CD4-positive, alpha-beta T cell treated with Interferon alpha-2 for 1 hour (primary cell): ENCODE results near the gene THY1.
A peak's percentile ranks its signal among the peaks of the same experiment; 100 is the strongest.
"Not testable (repeated sequence)": the region's sequence is repeated elsewhere in the genome, so short reads cannot be mapped to it uniquely, and the experiment has no call there.

Experiments
- DNase-seq, 2 donors: peaks; one replicate each; pipeline ENCODE4 v3.0.0-alpha.2; 2020 to 2022

Gene THY1

GRCh38 chr11:119417726-119418540 lies 5.0 kb downstream of the THY1 start:
- DNase-seq, result no peak

DNA sequence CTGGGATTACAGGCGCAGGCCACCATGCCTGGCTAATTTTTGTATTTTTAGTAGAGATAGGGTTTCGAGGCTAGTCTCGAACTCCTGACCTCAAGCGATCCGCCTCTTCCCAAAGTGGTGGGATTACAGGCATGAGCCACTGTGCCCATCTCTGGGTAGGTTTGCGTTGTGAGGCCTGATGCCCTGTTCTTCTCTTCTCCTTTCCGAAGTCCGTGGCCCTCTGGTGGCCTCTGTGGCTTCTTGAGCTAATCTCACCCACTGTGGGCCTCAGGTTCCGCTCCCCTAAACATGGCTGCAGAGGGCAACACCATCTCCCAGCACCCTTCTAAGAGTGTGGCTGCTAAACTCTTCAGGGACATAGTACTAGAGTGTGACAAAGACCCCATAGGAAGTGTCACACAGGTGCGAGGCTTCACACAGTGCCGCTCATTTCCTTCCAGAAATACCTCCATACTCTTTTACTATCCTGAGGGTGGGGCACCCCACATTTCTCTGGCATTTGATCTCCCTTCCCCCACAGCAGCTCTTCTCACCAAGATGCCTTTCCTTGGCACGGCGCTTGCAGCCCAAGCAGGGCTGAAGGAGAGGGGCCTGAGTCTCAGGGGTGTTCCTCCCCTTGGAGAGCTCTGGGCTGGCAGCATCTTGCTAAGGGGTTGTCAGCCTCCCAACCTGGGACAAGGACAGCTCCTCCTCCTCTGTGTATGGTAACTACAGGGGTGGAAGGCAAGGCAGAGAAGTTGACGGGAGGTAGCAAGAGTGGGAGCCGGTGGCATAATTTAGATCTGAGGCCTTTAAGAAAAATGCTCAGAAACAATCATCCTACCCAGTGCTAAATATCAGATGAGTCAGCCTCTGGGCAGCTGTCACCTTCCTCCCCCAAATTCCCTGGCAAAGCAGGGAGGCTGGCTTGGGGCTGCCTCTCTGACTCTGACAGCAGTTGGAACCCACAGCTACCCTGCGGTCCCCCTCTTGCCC lies 6.1 kb downstream of the THY1 start:
- DNase-seq, result no peak

DNA sequence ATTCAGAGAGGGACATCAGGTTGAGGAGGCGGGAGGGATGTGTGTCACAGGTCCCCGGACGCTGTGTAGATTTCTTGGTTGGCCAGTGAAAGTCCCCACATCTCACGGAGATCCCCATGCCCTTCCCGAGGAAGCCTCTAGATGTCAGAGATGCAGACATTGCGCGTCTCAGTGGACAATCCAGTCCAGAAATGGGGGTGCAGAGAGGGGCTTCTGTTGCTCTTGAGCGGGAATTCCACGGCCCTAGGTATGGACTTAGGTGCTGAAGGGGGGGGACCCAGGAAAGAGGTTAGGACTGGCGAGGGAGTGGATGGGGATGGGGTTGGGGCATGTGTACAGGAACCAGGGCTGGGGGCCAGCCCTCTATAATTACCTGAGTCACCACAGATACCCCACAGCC lies 7.0 kb downstream of the THY1 start:
- no peak for DNase-seq

DNA sequence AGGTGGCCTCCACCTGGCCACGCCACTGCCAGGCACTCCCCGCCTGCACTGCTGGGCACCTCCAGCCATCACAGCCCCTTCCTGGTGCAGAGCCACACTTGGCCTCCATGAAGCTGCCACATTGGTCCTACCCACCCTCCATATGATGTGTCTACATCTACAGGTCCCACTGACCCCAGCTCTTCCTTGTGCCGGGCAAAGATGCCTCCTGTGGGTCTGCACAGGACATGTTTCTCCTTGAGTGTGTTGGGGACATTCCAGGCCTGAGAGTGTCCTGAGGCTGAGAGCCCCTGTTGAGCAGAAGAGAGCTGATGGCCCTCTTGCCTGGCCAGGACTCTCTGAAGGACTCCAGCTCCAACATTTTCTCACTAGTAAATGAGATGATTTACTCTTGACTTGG lies 7.5 kb downstream of the THY1 start:
- no peak for DNase-seq

GRCh38 chr11:119414734-119415133 lies 8.2 kb downstream of the THY1 start:
- no peak for DNase-seq

GRCh38 chr11:119414321-119414720 lies 8.7 kb downstream of the THY1 start:
- DNase-seq, result no peak

GRCh38 chr11:119412072-119412471 lies 10.9 kb downstream of the THY1 start:
- DNase-seq, result no peak

DNA sequence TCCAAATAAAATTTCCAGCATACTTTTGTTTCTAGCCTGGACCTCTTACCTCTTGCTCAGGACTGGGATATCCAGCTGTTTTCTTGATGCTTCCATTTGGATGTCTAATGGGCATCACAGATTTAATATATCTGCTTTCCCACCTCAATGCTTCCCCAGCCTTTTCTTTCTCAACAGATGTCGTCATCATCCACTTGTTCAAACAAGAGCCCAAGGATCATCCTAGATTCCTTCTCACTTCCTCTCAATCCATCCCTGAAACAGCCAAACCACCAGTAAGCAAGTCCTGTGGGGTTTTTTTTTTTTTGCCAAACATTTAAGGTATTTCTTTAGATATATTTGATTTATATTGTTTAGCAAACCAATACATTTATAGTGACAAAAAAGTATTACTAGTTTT lies 12.5 kb downstream of the THY1 start:
- no peak for DNase-seq

DNA sequence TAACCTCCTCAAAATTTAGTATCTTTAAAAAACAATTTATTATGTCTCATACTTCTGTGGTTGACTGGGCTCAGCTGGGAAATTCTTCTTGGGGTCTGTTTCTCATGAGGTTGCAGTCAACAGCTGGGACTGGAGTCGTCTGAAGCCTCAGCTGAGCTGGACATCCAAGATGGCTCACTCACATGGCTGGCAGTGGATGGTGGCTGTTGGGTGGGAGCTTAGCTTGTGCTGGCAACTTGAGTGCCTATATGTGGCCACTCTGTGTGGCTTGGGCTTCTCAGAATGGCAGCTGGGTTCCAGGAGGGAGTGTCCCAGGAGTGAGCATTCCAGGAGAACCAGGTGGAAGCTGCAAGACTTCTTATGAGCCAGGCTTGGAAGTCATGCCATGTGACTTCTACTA lies 13.2 kb downstream of the THY1 start:
- no peak for DNase-seq

DNA sequence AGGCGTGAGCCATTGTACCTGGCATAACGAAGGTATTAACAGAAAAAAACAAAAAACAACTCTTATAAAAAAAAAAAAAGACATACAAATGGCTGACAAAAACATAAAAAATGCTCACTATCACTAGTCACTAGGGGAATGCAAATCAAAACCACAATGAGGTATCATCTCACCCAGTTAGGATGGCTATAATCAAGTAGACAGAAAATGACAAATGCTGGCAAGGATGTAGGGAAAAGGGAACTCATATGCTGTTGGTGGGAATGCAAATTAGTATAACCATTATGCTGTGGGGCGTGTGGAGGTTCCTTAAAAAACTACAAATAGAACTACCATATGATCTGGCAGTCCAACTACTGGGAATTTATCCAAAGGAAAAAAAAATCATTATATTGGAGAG lies 17.0 kb downstream of the THY1 start:
- DNase-seq, result no peak

DNA sequence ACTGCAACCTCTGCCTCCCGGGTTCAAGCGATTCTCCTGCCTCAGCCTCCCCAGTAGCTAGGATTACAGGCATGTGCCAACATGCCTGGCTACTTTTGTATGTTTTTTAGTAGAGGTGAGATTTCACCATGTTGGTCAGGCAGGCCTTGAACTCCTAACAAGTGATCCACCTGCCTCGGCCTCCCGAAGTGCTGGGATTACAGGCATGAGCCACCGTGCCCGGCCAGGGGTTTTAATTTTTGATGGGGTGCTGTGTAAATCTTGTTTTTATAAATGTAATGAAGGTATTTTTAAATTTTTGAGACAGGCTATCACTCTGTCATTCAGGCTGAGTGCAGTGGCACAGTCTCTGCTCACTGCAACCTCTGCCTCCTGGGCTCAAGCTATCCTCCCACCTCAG lies 17.5 kb downstream of the THY1 start:
- not testable (repeated sequence) for DNase-seq

GRCh38 chr11:119404872-119405271 lies 18.1 kb downstream of the THY1 start:
- no peak for DNase-seq

DNA sequence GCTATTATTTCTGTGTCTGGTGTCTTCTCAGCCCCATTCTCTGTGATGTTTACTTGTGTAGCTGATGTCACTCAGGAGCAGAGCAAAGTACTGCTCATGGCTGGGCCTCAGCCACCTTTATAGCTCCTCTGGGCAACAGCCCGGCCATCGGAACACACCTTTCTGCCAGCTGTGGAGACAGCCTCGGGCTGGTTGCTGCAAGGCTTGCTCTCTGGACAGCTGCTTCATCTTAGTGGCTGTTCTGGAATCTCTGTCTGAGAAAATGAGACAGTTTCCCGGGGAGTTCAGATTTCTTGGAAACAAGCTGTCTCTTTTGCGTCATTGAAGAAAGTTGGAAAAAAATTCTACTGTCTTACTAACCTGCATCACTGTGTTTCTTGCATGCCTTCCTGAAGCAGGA lies 20.0 kb downstream of the THY1 start:
- no peak for DNase-seq

DNA sequence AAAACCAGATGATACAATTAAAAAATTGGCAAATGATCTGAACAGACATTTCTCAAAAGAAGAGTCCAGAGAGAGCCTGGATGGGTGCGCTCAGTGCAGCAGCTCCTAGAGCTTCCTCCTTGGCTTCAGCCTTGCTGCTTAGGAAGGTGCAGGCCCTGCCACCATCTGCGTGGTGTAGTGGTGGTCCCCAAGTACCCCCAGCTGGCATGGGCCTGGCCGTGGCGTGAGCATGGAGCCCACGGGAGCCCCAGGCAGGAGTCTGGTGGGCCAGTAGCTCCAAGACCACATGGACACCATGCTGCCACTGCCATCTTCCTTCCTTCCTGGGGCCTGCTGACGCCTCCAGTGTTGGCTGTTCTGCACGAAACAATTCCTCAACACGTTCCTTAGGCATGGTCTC lies 20.5 kb downstream of the THY1 start:
- DNase-seq, result no peak

GRCh38 chr11:119400860-119401259 lies 22.1 kb downstream of the THY1 start:
- no peak for DNase-seq

DNA sequence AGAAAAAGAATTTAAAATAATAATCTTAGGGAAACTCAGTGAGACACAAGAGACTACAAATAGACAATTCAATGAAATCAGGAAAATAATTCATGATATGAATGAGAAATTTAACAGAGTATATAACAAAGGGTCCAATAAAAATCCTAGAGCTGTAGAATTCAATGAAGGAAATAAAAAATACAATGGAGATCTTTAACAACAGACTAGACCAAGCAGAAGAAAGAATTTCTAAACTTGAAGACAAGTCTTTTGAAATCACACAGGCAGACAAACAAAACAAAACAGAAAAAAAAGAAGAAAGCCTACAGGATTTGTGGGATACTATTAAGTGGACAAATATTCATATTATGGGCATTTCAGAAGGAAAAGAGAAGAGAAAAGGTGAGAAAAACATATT lies 25.2 kb downstream of the THY1 start:
- DNase-seq, result no peak

DNA sequence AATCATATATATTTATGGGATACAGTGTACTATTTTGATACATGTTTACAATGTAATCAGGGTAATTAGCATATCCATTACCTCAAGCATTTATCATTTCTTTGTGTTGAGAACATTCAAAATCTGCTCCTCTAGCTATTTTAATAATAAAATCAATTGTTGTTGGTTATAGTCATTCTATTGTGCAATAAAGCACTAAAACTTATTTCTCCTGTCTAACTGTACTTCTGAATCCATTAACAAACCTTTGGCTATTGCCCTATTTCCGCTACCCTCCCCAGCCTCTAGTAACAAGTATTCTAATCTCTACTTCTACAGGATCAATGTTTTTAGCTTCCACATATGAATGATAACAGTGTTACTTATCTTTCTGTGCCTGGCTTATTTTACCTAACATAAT lies 26.1 kb downstream of the THY1 start:
- no peak for DNase-seq

- DNase-seq, result no peak
These were observed 31.7 kb downstream of the THY1 start for GRCh38 chr11:119391275-119391674.

- DNase-seq, result peak in 1 of 2 donors; percentile 15
These were observed 33.2 kb downstream of the THY1 start for GRCh38 chr11:119389611-119390254.

DNA sequence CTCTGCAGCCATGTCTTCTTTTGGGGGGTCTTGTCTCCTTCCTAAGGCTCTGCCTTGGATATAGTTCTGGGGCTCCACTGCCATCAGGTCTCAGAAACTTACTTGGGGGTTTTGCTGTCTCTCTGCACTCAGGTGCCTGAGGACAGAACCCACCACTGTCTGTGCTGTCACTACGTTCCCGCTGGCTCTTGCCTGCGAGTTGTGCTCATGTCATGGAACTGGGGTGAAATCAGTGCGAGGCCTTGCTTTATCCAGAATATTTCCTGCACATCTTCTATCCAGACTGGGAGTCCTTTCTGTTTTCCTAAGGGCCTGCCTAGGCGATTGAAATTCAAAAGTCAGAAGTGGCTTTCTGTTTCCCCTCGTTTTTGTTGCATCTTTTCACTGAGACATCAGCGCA lies 34.9 kb downstream of the THY1 start:
- DNase-seq, result no peak

DNA sequence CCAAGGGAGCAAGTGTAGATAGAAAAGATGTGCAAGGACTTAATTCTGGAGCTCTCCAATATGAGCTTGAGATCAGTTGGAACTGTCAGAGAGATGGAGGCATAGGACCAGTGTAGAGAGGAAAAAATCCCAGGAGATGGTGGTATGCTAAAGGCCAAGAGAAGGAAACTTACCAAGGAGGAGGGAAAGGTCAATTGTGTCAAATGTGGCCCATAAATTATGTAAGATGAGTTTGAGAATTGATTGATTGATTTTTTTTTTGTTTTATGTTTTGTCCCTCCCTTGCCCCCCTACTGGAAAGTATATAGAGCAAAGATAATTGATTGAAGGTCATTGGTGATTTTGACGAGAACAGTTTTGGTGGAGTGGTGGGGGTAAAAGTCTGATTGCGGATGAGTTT lies 38.6 kb downstream of the THY1 start:
- no peak for DNase-seq

GRCh38 chr11:119382513-119382912 lies 40.5 kb downstream of the THY1 start:
- DNase-seq, result not testable (repeated sequence)

GRCh38 chr11:119382101-119382500 lies 40.9 kb downstream of the THY1 start:
- DNase-seq, result no peak
